PC-3 (cell line): ENCODE results near the gene STX17. TPM values are rescaled to one million over a fixed set of nuclear protein-coding genes. Genes with fewer than 3 reads are reported as not detected.

ENCODE experiments used
- ATAC-seq: fragments of 200-7000 bp; cut with Tn5 transposase; 2 replicates; pipeline ENCODE4 v1.9.1; 2020; ENCODE audit warnings: mild to moderate bottlenecking, moderate library complexity
- BruUV-seq: library from RNA; stranded (reverse); fragments of 400-500 nt; replicated peaks from 2 replicates; lab custom pipeline; 2021; lab: Mats Ljungman, UMichigan
- CTCF ChIA-PET: fragments of 300-600 bp; sonication (Branson Sonifier 250); formaldehyde crosslinking; loops from one replicate; lab custom pipeline; 2022; ENCODE audit warnings: antibody characterized with exemption; lab: Charles Lee
- POLR2A ChIA-PET: fragments of 300-600 bp; sonication (Branson Sonifier 250); formaldehyde crosslinking; loops from one replicate; lab custom pipeline; 2022; ENCODE audit warnings: antibody characterized with exemption; ENCODE audit not compliant: unreplicated experiment; lab: Charles Lee
- DNase-seq: peaks from one replicate; pipeline ENCODE4 v3.0.0-alpha.2; 2015
- H2AFZ ChIP-seq: fragments of 300-600 bp; sonication (generic); 2 replicates; pipeline ENCODE4 v1.6.0; 2016; ENCODE audit warnings: antibody characterized with exemption, low read length
- H3F3A ChIP-seq: fragments of 300-600 bp; sonication (generic); one replicate; pipeline ENCODE4 v1.6.0; 2017; ENCODE audit warnings: antibody characterized with exemption, low read length, control low read depth, mild to moderate bottlenecking; ENCODE audit not compliant: unreplicated experiment
- H3K27ac ChIP-seq: fragments of 300-600 bp; sonication (generic); 2 replicates; pipeline ENCODE4 v1.5.1; 2016; ENCODE audit warnings: mild to moderate bottlenecking, low read length
- H3K27me3 ChIP-seq: fragments of 300-600 bp; sonication (generic); 2 replicates; pipeline ENCODE4 v1.6.1; 2016; ENCODE audit warnings: low read length, mixed read lengths
- H3K36me3 ChIP-seq: fragments of 300-600 bp; sonication (generic); 2 replicates; pipeline ENCODE4 v1.6.1; 2016; ENCODE audit warnings: low read depth, mixed run types, low read length, mixed read lengths
- H3K4me1 ChIP-seq: fragments of 300-600 bp; sonication (generic); 2 replicates; pipeline ENCODE4 v1.5.1; 2016; ENCODE audit warnings: low read length; ENCODE audit not compliant: insufficient read depth
- H3K4me2 ChIP-seq: fragments of 300-600 bp; sonication (generic); 2 replicates; pipeline ENCODE4 v1.6.0; 2016; ENCODE audit warnings: low read length
- H3K4me3 ChIP-seq: fragments of 300-600 bp; sonication (generic); 2 replicates; pipeline ENCODE4 v1.5.1; 2016; ENCODE audit warnings: mild to moderate bottlenecking, low read length, mixed read lengths
- H3K79me2 ChIP-seq: fragments of 300-600 bp; sonication (generic); 2 replicates; pipeline ENCODE4 v1.6.1; 2017; ENCODE audit warnings: low read length, mixed read lengths
- H3K9ac ChIP-seq: fragments of 300-600 bp; sonication (generic); 2 replicates; pipeline ENCODE4 v1.6.0; 2016; ENCODE audit warnings: mild to moderate bottlenecking, low read length
- H3K9me2 ChIP-seq: fragments of 300-600 bp; sonication (generic); replicated peaks from 2 replicates; pipeline ENCODE4 v1.6.1; 2016; ENCODE audit warnings: mixed run types, low read length, mixed read lengths
- H3K9me3 ChIP-seq: fragments of 300-600 bp; sonication (generic); 2 replicates; pipeline ENCODE4 v1.6.1; 2016; ENCODE audit warnings: low read length, mixed read lengths
- H4K20me1 ChIP-seq: fragments of 300-600 bp; sonication (generic); 2 replicates; pipeline ENCODE4 v1.6.1; 2016; ENCODE audit warnings: low read length, mixed read lengths
- EZH2 ChIP-seq: fragments of 300-600 bp; sonication (generic); IDR thresholded peaks from one replicate; pipeline ENCODE4 v1.6.1; 2017; ENCODE audit warnings: antibody characterized with exemption, mild to moderate bottlenecking, low read length; ENCODE audit not compliant: unreplicated experiment
- EZH2phosphoT487 ChIP-seq: fragments of 300-600 bp; sonication (generic); IDR thresholded peaks from 2 replicates; pipeline ENCODE4 v1.6.1; 2018; ENCODE audit warnings: mild to moderate bottlenecking, antibody characterized with exemption, low read length, borderline replicate concordance
- intact Hi-C: fragments of 100-400 bp; cut with micrococcal nuclease; formaldehyde crosslinking; loops from 2 replicates; pipeline ENCODE4 v1.9.0; 2023
- total RNA-seq: library from RNA; depleted of rRNA; stranded (reverse); fragments of >200 nt; gene quantifications from 2 replicates; pipeline ENCODE4 v1.2.3, GENCODE V29; 2014
- TF ChIP-seq, protein P1 (sequence below): fragments of 300-600 bp; sonication (generic); conservative IDR thresholded peaks from 2 replicates; pipeline ENCODE4 v1.5.1; 2017; ENCODE audit warnings: antibody characterized with exemption, low read depth, mild to moderate bottlenecking, low read length

STX17 gene
- total RNA-seq, 1 experiment from 2014 or later = 12.8 TPM

DNA sequence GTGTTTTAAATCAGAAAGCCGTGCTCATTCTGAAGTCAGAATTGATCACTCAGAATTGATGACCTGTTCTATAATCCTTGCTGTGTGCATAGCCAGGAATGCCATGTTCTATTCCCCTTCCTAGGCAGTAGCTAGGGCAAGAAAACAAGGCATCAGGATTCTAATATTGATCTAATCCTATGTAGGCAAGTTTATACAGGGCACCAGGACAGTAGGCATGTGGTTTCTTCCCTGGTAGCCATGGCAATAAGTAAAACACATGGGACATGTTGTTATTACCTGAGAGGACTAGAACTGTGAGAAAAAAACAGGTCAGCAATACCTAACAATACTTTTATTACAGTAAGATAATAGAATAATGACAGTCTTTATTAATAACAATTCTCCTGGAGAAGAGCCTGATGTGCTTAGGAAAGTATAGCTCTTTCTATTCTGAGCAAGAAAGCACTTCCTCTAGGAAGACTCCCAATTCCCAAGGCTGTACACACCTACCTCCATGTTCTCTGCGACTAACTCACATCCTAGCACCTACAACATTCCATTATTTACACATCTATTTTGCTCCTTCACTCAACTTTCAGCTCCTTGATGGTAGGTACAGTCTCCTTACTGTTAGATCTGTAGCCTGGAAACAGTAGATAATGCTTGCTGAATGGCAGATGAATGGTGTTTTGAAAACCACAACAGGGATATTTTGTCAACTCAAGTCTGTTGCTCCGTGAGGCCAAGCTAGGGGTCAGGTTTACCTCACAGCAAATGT, 70.8 kb downstream of the STX17 start:
- no peak overlapping the region for H3K27ac ChIP-seq
- no peaks in the 10 kb centered on the region for H3K79me2 ChIP-seq
- ChIA-PET POLR2A (no interaction called here), CTCF (no interaction called here)
- no peak for ATAC-seq
- intact Hi-C loops = no loop called here
- H3F3A ChIP-seq = no peaks in the 10 kb centered on the region
- no TSS peak for BruUV-seq
- H3K9me3 ChIP-seq = no peaks in the 10 kb centered on the region
- TF ChIP-seq, protein P1, sequence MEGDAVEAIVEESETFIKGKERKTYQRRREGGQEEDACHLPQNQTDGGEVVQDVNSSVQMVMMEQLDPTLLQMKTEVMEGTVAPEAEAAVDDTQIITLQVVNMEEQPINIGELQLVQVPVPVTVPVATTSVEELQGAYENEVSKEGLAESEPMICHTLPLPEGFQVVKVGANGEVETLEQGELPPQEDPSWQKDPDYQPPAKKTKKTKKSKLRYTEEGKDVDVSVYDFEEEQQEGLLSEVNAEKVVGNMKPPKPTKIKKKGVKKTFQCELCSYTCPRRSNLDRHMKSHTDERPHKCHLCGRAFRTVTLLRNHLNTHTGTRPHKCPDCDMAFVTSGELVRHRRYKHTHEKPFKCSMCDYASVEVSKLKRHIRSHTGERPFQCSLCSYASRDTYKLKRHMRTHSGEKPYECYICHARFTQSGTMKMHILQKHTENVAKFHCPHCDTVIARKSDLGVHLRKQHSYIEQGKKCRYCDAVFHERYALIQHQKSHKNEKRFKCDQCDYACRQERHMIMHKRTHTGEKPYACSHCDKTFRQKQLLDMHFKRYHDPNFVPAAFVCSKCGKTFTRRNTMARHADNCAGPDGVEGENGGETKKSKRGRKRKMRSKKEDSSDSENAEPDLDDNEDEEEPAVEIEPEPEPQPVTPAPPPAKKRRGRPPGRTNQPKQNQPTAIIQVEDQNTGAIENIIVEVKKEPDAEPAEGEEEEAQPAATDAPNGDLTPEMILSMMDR = no peak
- TF ChIP-seq EZH2phosphoT487 (no peak), EZH2 (no peak)
- H3K9me2 ChIP-seq = no peaks in the 10 kb centered on the region
- H3K4me1 ChIP-seq = no peaks in the 10 kb centered on the region
- no peak overlapping the region for H2AFZ ChIP-seq
- no peaks in the 10 kb centered on the region for H3K27me3 ChIP-seq
- no peak overlapping the region for H3K4me3 ChIP-seq
- H4K20me1 ChIP-seq = no peaks in the 10 kb centered on the region
- H3K4me2 ChIP-seq = no peak overlapping the region
- peaks cover 4% of the 10 kb centered on the region; the same call in 1 of the 2 replicates for H3K36me3 ChIP-seq
- DNase-seq = no peak
- H3K9ac ChIP-seq = no peak overlapping the region

DNA sequence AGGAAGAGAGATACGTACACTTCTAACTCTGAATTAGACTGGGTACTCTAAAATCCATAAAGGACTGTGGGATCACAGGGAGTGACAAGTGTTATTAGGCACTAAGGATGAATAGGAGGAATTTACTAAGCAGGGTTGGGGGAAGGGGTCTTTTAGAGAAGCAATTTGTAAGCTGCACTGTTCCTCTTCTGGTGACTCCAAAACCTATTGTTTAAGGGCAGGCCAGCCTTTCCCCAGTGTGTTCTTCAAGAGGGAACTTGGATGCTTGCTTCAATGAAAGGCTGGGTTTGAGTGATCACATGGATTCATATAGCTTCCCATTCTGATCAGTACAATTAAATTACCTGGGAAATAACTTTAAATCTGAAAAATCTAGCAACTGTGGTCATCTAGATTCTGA, 71.8 kb downstream of the STX17 start:
- H3K27ac ChIP-seq = no peak overlapping the region
- H3K4me1 ChIP-seq = no peaks in the 10 kb centered on the region
- intact Hi-C loops = no loop called here
- DNase-seq (no peak), ATAC-seq (no peak)
- H3K9ac ChIP-seq = no peak overlapping the region
- H2AFZ ChIP-seq = no peak overlapping the region
- POLR2A ChIA-PET = no interaction called here
- H4K20me1 ChIP-seq = no peaks in the 10 kb centered on the region
- H3K79me2 ChIP-seq = no peaks in the 10 kb centered on the region
- H3K27me3 ChIP-seq = no peaks in the 10 kb centered on the region
- no peaks in the 10 kb centered on the region for H3F3A ChIP-seq
- H3K4me2 ChIP-seq = no peak overlapping the region
- BruUV-seq = no TSS peak
- TF ChIP-seq EZH2phosphoT487 = no peak
- TF ChIP-seq, protein P1 = no peak
- TF ChIP-seq EZH2 = no peak
- H3K36me3 ChIP-seq = peaks cover 4% of the 10 kb centered on the region; the same call in 1 of the 2 replicates
- no peaks in the 10 kb centered on the region for H3K9me2 ChIP-seq
- no peak overlapping the region for H3K4me3 ChIP-seq
- H3K9me3 ChIP-seq = no peaks in the 10 kb centered on the region
- CTCF ChIA-PET = no interaction called here

DNA sequence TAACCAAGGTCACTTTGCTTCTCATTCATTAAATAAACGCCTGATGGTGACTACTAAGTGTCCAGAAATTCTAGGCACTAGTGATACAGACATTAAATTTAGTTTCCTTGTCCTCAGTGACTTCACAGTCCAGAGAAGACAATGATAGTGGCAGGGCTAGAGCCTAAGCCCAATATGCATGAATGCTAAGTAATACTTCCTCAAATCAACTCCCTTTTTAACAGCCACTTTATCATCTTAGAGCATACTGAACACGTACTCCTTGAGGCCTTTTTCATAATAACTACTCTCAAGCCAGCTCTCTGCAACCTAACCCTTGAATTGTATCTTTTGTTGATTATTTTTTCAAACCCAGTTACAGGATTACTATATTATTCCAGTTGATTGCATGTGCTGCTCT, 74.1 kb downstream of the STX17 start:
- Histone ChIP-seq H3K9me2 (no peaks in the 10 kb centered on the region), H3K9ac (no peak overlapping the region), H3F3A (no peaks in the 10 kb centered on the region), H3K4me1 (no peaks in the 10 kb centered on the region), H3K4me2 (no peak overlapping the region), H3K27ac (no peak overlapping the region), H3K36me3 (peaks cover 4% of the 10 kb centered on the region; the same call in 1 of the 2 replicates), H3K27me3 (no peaks in the 10 kb centered on the region), H4K20me1 (no peaks in the 10 kb centered on the region), H3K9me3 (no peaks in the 10 kb centered on the region), H3K4me3 (no peak overlapping the region), H2AFZ (no peak overlapping the region), H3K79me2 (no peaks in the 10 kb centered on the region)
- DNase-seq (no peak), ATAC-seq (no peak)
- BruUV-seq = no TSS peak
- ChIA-PET POLR2A (no interaction called here), CTCF (no interaction called here)
- intact Hi-C loops = no loop called here
- TF ChIP-seq, protein P1 = no peak
- TF ChIP-seq EZH2phosphoT487 (no peak), EZH2 (no peak)
